GM21423 (cell line): ENCODE measurements around the gene EGF.
"Not testable (repeated sequence)": the region's sequence is repeated elsewhere in the genome, so short reads cannot be mapped to it uniquely, and the experiment has no call there.

ENCODE experiments used
- ATAC-seq: cut with Tn5 transposase; IDR thresholded peaks from one replicate; pipeline ENCODE4 v1.9.1; 2021; ENCODE audit warnings: mild to moderate bottlenecking, moderate library complexity; ENCODE audit not compliant: unreplicated experiment

The EGF gene

DNA sequence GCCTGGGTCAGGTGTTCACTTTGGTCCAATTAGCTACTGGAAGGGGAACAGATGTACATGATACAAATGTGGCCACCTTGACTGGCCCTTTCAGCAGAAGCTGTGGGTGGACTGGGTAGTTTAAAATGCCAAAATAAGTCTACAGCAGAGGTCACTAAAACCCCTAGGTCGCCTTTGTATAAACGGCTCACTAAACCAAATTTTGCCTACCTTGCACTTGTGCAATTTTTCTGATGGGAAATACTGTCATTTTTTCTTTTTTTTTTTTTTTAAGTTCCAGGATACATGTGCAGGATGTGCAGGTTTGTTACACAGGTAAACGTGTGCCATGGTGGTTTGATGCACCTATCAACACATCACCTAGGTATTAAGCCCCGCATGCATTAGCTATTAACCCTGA lies 109.8 kb downstream of the EGF start:
- ATAC-seq: no peak

DNA sequence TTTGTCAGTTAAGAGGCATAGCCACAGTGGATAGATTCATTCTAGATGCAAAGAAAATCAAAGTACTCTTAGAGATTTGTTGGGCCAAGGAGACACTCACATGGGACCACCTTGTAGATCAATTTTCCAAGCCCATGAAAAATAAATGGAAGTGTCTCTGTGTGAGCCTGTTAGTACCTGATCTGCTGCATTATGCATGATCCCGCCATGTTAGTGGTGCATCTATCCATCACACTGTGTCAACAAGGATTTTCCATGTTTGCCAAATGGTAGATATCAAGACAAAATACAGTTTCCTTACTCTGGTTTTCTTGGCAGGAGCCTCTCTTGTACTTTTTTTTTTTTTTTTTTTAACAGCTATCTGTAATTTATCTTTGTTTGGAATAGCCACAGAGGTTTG lies 112.4 kb downstream of the EGF start:
- no peak for ATAC-seq

DNA sequence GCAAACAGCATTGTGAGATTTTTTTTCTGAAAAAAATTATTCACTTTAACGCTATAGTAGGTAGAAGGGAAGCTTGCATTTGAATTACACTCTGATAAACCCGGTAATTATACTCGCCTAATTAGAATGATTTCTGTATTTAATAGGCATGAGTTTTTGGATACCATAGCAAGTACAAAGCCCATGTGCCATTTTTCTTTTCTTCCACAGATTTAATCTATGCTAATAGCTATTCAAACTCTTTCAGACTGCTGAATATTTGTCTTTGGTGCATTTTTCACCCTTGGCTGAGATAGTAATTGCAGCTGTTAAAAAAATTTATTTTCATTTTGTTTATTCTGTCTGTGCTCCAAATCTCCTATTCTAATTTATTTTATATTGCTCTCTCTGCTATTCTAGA lies 113.0 kb downstream of the EGF start:
- no peak for ATAC-seq

DNA sequence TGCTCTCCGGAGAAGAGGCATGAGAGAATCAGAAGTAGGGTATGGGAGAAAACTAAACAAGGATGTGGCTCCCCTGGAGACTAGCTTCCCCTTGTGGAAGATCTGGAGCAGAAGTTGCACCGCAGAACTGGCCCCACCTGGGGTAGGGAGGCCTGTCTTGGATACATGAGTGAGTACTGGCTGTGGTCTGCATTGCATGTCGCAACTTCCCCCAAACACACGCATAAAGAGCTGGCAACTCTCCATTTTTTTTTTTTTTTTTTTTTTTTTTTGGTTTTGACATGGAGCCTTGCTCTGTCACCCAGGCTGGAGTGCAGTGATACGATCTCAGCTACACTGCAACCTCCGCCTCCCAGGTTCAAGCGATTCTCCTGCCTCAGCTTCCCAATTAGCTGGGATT lies 119.9 kb downstream of the EGF start:
- ATAC-seq: no peak

DNA sequence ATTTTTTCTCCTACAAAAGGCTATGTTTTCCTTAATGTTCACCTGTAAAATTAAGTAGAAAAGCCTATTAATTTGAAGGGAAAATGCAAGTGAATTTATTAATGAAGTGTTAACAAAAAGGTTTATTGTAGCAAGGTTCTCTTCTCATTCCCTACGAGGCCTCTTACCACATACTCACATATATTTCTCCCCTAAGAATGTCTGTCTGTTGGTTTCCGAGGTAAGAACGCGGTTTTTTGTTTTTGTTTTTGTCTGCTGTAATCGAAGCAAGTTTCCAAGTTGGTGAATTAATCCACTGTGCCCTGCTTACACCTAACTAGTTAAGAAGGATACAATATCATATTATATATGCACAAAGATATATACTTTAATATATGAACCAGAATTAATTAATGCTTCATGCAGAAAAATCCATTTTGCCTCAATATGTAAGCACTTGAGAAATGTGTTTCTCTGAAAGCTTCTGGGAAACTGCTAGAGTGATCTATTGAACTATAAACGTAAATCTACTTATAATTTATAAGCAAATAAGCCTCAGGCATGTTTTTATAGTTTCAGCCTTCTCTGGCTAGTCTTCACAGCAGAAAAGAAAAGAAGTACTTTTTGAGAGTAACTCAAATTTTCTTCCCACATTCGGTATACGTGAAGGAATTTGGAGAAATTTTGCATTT lies 120.8 kb downstream of the EGF start:
- ATAC-seq: peak; percentile 1

DNA sequence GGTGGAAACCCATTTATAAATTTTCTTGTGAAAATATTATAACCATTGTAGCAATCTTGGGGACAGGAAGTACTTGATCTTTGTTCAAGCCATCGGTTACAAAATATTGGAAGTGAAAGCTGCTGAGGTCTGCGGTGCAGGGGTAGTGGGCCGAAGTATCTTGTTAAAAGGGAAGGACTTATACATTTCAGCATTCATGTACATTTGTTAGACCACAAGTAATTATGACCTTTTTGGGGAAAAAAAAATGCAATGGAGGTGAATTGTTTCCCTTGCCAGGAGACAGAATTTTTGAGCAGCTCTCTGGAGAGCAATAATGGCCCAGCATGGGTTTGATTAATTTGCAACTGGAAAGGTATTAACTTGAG lies 121.3 kb downstream of the EGF start:
- ATAC-seq: peak; percentile 97

DNA sequence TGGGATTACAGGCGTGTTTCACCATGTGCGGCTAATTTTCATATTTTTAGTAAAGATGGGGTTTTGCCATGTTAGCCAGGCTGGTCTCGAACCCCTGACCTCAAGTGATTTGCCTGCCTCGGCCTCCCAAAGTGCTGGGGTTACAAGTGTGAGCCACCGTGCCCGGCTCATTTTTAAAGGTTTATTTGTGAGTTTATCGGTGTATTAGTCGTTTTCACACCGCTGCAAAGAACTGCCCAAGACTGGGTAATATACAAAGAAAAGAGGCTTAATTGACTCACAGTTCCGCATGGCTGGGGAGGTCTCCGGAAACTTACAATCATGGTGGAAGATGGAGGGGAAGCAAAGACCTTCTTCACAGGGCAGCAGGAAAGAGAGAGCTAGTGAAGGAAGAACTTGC lies 126.5 kb downstream of the EGF start:
- not testable (repeated sequence) for ATAC-seq

DNA sequence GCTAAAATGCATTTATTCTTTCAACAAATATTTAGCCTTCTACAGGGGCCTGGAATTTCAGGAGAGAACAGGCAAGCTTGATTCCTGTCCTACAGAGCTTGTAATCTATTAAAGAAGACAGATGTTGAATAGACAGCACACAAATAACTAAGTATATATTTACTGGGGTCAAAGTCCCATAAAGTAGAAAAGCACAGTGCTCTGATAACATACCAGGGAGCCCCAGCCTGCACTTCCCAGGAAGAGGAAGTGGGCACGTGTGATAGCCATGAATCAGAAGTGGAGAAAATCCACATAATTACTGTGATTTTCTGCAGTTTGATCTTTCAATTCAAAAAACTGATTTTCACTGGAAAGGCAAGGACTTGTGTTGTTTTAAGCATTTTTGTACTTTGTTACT lies 129.1 kb downstream of the EGF start:
- no peak for ATAC-seq

DNA sequence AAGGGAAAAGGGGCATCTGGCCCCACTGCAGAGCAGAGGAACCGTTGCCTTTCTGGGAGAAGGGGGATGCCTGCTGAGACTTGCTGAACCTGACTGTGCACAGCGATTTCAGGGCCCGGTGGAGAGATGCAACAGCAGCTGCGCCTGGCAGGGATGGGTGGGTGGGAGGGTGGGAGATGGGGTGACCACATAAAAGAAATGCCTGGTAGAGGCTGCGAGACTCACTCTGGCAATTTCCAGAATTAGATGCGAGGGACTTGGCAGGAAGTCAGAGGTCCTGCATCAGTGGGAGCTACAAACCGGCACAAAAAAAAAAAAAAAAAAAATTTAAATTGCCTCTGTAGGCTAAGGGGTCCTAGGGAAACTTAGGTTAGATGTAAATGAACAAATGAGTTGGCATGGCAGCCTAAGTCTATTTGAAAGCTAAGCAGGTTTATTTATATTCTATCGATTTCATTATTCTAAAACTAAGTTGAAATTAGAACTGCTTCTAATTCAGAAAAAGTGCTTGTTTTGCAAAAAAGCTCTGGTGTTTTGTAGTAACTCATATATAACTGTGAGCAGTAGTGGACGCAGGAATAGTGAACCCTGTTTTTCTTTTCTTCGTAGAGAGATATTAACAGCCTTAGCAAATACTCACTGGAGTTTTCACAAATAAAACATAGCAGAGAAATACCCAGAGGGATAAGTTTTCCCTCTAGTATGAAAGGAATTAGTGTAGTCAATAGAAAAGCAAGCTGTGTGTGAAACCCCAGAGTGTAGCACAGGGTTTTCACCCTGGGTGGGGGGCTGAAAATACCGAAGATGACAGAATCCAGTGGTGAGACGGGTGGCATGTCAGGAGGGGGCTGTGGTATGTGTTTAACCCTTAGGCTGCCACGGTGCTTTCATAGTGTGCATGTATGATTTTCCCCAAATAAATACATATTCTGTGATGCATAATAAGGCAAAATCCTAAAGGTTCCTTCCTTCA lies 130.1 kb downstream of the EGF start:
- ATAC-seq: no peak

DNA sequence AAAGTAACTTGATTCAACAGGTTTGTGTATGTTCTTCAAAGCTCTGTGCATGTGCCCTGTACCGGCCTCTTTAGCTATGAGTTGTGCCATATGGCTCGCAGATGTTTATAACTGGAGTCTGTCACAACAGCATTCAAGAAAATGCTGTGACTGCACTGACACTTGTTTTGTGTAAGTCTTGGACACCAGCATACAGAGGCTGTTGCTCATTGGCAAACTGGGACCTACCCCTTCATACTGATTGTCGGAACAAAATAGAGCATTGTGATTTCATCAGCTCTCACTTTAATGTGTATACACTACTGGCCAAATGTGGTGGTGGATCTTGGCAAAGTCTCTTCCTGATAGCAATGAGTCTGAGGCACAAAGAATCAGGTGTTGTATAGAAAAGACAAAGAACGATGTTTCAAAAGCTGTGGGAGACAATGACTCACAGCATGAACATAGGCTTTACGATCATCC lies 133.9 kb downstream of the EGF start:
- no peak for ATAC-seq

DNA sequence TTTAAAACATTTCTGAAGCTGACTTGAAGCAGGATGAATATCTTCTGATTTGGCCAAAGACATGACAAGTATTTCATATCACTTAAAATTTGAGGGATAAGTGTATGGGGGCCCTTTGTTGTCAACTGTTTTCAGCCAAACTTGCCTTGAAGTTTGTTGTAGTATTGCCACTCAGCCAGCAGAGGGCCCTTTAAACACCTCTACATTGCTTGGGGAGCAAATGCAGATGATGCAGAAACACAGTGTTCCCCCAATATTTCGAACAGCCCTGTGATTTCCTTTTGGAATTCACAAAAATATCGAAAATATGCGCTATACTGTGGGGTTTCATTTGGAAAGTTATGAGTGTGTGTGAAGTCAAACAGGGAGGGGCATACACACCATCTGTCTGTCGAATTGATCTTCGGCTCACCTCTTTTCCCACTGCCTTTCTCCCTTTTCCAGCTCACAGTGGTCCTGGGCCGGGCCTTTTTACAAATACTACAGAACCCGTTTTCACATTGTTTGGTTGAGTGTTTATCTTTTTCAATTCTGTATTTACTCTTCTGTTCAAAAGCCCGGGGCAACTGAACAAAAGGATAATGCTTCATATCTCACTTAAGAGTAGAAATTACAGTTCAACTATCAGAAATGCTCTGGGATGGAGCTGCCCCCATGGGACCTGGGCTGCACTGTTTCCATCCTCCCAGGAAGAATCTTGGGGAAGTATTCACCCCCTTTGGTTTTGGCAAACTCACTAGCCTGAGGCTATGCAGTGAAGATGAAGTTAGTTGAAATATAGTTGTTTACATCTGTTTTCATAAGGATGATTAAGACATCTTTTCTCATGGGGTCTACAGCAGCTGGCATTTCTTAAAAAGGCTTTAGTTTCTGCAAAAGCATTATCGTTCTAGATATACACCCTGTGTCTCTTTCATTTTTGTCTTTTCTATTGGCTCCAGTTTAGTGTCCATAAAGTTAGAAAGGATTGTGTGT lies 137.6 kb downstream of the EGF start:
- ATAC-seq: peak; percentile 44

DNA sequence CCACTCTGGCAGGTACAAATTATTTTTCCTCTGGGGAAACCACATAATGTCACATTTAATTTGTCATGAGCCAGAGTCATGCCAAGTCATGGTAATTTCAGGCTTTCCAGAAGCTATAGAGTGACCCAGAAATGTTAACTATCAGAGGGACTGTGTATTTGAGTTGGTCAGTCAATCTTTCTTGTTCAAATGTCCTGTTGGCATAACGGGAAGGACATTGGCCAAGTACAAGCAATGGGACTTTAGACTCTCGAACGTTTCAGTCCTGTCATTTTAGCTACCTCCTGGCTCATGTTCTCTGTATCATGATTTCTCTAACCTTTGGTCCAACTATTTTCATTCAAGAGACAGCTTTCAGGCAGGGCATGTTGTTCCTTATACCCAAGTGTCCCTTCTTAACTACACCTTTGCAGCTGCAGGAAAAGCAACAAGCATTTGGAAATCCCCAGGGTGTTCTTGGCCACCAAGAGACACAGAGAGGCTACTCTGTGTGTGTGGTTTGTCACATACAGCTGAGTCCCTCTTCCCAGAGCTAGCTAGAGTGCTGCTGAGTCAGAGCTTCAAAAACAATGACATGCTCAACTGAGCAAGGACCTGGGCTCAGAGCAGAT lies 142.6 kb downstream of the EGF start:
- peak; percentile 74 for ATAC-seq

DNA sequence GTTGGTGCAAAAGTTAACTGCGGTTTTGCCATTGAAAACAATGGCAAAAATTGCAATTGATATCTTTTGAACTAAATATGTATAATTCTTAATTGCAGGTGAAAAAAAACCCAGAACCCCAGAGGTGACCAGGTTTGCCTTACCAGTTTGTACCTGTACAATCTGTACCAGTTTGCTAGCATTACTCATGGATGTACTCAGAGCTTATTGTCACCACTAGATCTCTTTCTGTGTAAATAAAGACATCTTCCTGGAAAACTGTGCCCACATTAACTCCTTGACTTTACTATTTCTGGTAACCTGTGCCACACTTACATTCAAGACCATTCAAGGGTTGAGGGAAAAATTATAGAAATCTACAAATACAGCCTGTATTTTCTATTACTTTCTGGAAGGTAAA lies 146.0 kb downstream of the EGF start:
- no peak for ATAC-seq

DNA sequence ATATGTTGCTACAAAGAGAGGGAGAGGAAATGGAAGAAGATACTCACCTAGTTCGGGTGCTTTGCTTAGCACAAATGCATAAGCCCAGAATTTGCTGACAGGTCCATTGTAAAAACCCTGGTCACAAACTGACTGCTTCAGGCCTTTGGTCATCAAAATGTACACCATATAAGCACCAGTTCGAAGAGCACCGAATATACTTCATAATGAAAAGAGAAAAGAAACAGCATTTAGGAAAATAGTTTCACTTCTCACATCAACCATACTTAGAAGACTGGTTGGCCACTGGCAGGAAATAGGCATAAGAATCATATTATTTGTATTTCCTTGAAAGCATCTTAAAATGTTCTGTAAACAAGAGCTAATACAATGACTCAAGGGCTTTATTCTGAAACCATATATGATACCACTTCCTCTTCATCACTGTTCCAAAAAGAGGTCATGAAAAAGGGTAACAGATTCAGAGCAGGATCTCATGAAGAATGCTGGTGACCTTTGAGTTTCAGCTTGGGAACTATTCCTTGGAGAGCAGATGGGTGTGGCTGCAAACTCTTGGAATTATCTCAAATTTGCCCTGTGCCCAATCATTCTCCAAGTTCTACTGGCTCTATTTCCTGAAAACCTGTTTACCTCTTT lies 147.0 kb downstream of the EGF start:
- peak; percentile 87 for ATAC-seq

DNA sequence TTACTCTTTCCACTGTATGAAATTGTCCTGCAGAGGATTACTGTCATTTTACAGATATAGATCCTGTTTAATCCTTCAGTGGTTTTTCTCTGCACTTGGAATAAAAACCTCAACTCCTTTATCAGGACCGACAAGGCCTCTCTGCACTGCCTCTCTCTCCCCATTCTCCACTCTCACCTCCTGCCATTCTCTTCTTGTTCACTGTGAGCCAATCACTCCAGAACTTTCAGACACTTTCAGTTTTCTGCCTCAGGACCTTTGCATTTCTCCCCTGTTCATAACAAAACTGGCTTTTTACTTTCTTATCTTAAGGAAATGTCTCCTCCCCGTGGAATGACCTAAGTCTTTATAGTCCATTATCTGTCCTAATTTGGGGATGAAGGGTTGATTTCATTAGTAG lies 148.4 kb downstream of the EGF start:
- ATAC-seq: no peak
